HL-60 (cell line): Measurements from ENCODE around the gene EXD1.

ENCODE experiments used
- DNase-seq, 2 experiments: peaks; one replicate each; pipeline ENCODE4 v3.0.0-alpha.2; 2010 to 2020; ENCODE audit warnings: low read depth in 1 of 2, low spot score in 1 of 2
- H3K27ac ChIP-seq: fragments of 250-450 bp; sonication (Bioruptor Pico); replicated peaks from 2 replicates; pipeline ENCODE4 v1.5.1; 2020; ENCODE audit warnings: mild to moderate bottlenecking, moderate library complexity
- H3K27me3 ChIP-seq: fragments of 250-450 bp; sonication (Bioruptor Pico); 2 replicates; pipeline ENCODE4 v1.5.1; 2021; ENCODE audit warnings: mild to moderate bottlenecking, moderate library complexity; ENCODE audit not compliant: insufficient read depth, poor library complexity, severe bottlenecking
- H3K4me3 ChIP-seq: replicated peaks from 2 replicates; pipeline ENCODE4 v1.5.1; 2011; ENCODE audit warnings: mild to moderate bottlenecking, control low read depth, low read length; ENCODE audit not compliant: insufficient read depth
- CTCF ChIP-seq: IDR thresholded peaks from one replicate; pipeline ENCODE4 v1.5.1; 2011; ENCODE audit warnings: low read length, control low read depth, inconsistent platforms; ENCODE audit not compliant: insufficient read depth
- GABPA ChIP-seq: IDR thresholded peaks from 2 replicates; pipeline ENCODE4 v1.6.1; 2012; ENCODE audit warnings: low read depth
- POLR2AphosphoS5 ChIP-seq: IDR thresholded peaks from 2 replicates; pipeline ENCODE4 v1.6.1; 2012; ENCODE audit warnings: low read depth
- REST ChIP-seq: IDR thresholded peaks from 2 replicates; pipeline ENCODE4 v1.6.1; 2012; ENCODE audit warnings: low read depth; ENCODE audit not compliant: insufficient replicate concordance
- SPI1 ChIP-seq: IDR thresholded peaks from 2 replicates; pipeline ENCODE4 v1.6.1; 2012; ENCODE audit warnings: low read depth, mild to moderate bottlenecking, borderline replicate concordance

EXD1 gene

GRCh38 chr15:41233367-41233771 lies 2.8 kb upstream of the EXD1 start:
- Histone ChIP-seq H3K27me3 (no peaks in the 10 kb centered on the region), H3K4me3 (no peak overlapping the region), H3K27ac (no peak overlapping the region)
- no peak for DNase-seq
- TF ChIP-seq GABPA (no peak), REST (no peak), SPI1 (no peak), CTCF (no peak), POLR2AphosphoS5 (no peak)

- no peaks in the 10 kb centered on the region for H3K27me3 ChIP-seq
- no peak for DNase-seq
- TF ChIP-seq SPI1 (no peak), GABPA (no peak), REST (no peak), CTCF (no peak), POLR2AphosphoS5 (no peak)
- H3K4me3 ChIP-seq = peak overlapping the region; percentile 93
- peak overlapping the region; percentile 76 for H3K27ac ChIP-seq
These were observed 1.1 kb upstream of the EXD1 start for GRCh38 chr15:41231422-41232226.

- peak overlapping the region; percentile 34; the same call in 1 of the 2 replicates for H3K4me3 ChIP-seq
- no peaks in the 10 kb centered on the region for H3K27me3 ChIP-seq
- peak overlapping the region; percentile 76 for H3K27ac ChIP-seq
- DNase-seq = no peak
- TF ChIP-seq SPI1 (no peak), POLR2AphosphoS5 (no peak), REST (no peak), GABPA (no peak), CTCF (no peak)
These were observed 260 bp downstream of the EXD1 start for GRCh38 chr15:41230345-41230649.
